Left ventricle myocardium superior (tissue), 1 donor: ENCODE measurements around the gene CDH3. TPM values are rescaled to one million over a fixed set of nuclear protein-coding genes. Genes with fewer than 3 reads are reported as not detected.
"Not testable (repeated sequence)": the region's sequence is repeated elsewhere in the genome, so short reads cannot be mapped to it uniquely, and the experiment has no call there.

Experiments
- ATAC-seq: fragments of 200-7000 bp; cut with Tn5 transposase; one replicate; pipeline ENCODE4 v1.9.1; 2020; ENCODE audit warnings: mild to moderate bottlenecking, moderate library complexity
- DNase-seq: peaks from one replicate; pipeline ENCODE4 v3.0.0-alpha.2; 2020
- intact Hi-C: fragments of 100-400 bp; cut with micrococcal nuclease; formaldehyde crosslinking; loops from one replicate; pipeline ENCODE4 v1.11.0; 2022
- total RNA-seq: library from RNA; stranded (reverse); fragmentation: NEBNext Ultra II Directional; extraction: Animal tissue kit (Norgen Biotek cat#: 25700); gene quantifications from one replicate; pipeline ENCODE4 v1.2.1, GENCODE V29; 2021
- donor health status: DM: no; HTN: yes; CAD: no; lungs with severe emphysema.

Gene CDH3
- total RNA-seq, 1 donor from 2014 or later, result 0.99 TPM

GRCh38 chr16:68689921-68690320 lies 44.8 kb downstream of the CDH3 start:
- intact Hi-C loops, result no loop called here

GRCh38 chr16:68695575-68695974 lies 50.5 kb downstream of the CDH3 start:
- DNase-seq (no peak), ATAC-seq (no peak)
- intact Hi-C loops, result no loop called here

More at GRCh38 chr16:68689921-68690320, 44.8 kb downstream of the CDH3 start:
- DNase-seq, result no peak
- ATAC-seq, result no peak

- ATAC-seq (no peak), DNase-seq (no peak)
- intact Hi-C loops, result no loop called here
Observed at GRCh38 chr16:68696514-68696913, 51.4 kb downstream of the CDH3 start.

- no peak for ATAC-seq
- intact Hi-C loops, result no loop called here
- DNase-seq, result no peak
Observed at GRCh38 chr16:68698091-68698490, 53.0 kb downstream of the CDH3 start.

- DNase-seq (no peak), ATAC-seq (no peak)
- intact Hi-C loops, result no loop called here
Observed at GRCh38 chr16:68700120-68700519, 55.0 kb downstream of the CDH3 start.

GRCh38 chr16:68700831-68701230 lies 55.7 kb downstream of the CDH3 start:
- no peak for ATAC-seq
- DNase-seq, result no peak
- intact Hi-C loops, result no loop called here

- intact Hi-C loops, result no loop called here
- ATAC-seq (peak; percentile 82), DNase-seq (peak; percentile 72)
Observed at GRCh38 chr16:68704232-68704867, 59.2 kb downstream of the CDH3 start.

- intact Hi-C loops, result no loop called here
- DNase-seq (peak; percentile 41), ATAC-seq (peak; percentile 74)
Observed at GRCh38 chr16:68707340-68708152, 62.4 kb downstream of the CDH3 start.

GRCh38 chr16:68710211-68710610 lies 65.1 kb downstream of the CDH3 start:
- intact Hi-C loops, result no loop called here
- no peak for ATAC-seq
- no peak for DNase-seq

- DNase-seq, result peak; percentile 41
- no peak for ATAC-seq
- intact Hi-C loops, result no loop called here
Observed at GRCh38 chr16:68711421-68712139, 66.5 kb downstream of the CDH3 start.

GRCh38 chr16:68713361-68713760 lies 68.3 kb downstream of the CDH3 start:
- intact Hi-C loops, result no loop called here
- DNase-seq (no peak), ATAC-seq (no peak)

- intact Hi-C loops, result no loop called here
- DNase-seq (no peak), ATAC-seq (no peak)
Observed at GRCh38 chr16:68715471-68715870, 70.4 kb downstream of the CDH3 start.

GRCh38 chr16:68716516-68716915 lies 71.4 kb downstream of the CDH3 start:
- ATAC-seq, DNase-seq, intact Hi-C loops: not testable (repeated sequence)

GRCh38 chr16:68717684-68718083 lies 72.6 kb downstream of the CDH3 start:
- intact Hi-C loops, result no loop called here
- DNase-seq, result no peak
- ATAC-seq, result no peak

GRCh38 chr16:68718590-68718989 lies 73.5 kb downstream of the CDH3 start:
- DNase-seq (no peak), ATAC-seq (no peak)
- intact Hi-C loops, result no loop called here

- intact Hi-C loops, result no loop called here
- no peak for ATAC-seq
- no peak for DNase-seq
Observed at GRCh38 chr16:68719993-68720489, 74.9 kb downstream of the CDH3 start.

GRCh38 chr16:68722119-68723024 lies 77.3 kb downstream of the CDH3 start:
- DNase-seq (no peak), ATAC-seq (no peak)
- intact Hi-C loops, result no loop called here

- no peak for ATAC-seq
- DNase-seq, result no peak
- intact Hi-C loops, result no loop called here
Observed at GRCh38 chr16:68724797-68725196, 79.7 kb downstream of the CDH3 start.

GRCh38 chr16:68728523-68728922 lies 83.4 kb downstream of the CDH3 start:
- DNase-seq (no peak), ATAC-seq (no peak)
- intact Hi-C loops, result no loop called here
